Gastrocnemius medialis (tissue), 4 donors: ENCODE data around the gene FKTN. TPM values are rescaled to one million over a fixed set of nuclear protein-coding genes. Genes with fewer than 3 reads are reported as not detected.

Experiments used
- ATAC-seq, 2 donors: fragments of 150-250 bp; one replicate each; pipeline ENCODE4 v1.9.1; 2016
- DNase-seq, 2 donors: peaks; one replicate each; pipeline ENCODE4 v3.0.0-alpha.2; 2019
- H3K27ac ChIP-seq, 4 donors: fragments of 200-600 bp; sonication (generic); 1 replicate in 1 of 4; 2 replicates in 3 of 4; pipeline ENCODE4 v1.5.1; 2016 to 2018; ENCODE audit warnings: mild to moderate bottlenecking in 2 of 4, moderate library complexity in 1 of 4
- H3K27me3 ChIP-seq, 3 donors: fragments of 200-600 bp; sonication (generic) in 2 of 3; 1 replicate in 1 of 3; 2 replicates in 2 of 3; pipeline versions ENCODE4 v1.5.1 to v1.6.0; 2016 to 2019; ENCODE audit warnings: mild to moderate bottlenecking in 1 of 3, moderate library complexity in 1 of 3
- H3K36me3 ChIP-seq, 2 donors: fragments of 200-600 bp; sonication (generic) in 1 of 2; one replicate each; pipeline ENCODE4 v1.5.1; 2017 to 2018
- H3K4me1 ChIP-seq, 2 donors: fragments of 200-600 bp; sonication (generic) in 1 of 2; one replicate each; pipeline ENCODE4 v1.5.1; 2016 to 2017; ENCODE audit warnings: mild to moderate bottlenecking in 2 of 2
- H3K4me3 ChIP-seq, 4 donors: fragments of 200-600 bp; sonication (generic) in 3 of 4; 1 replicate in 1 of 4; 2 replicates in 3 of 4; pipeline ENCODE4 v1.5.1; 2016 to 2019; ENCODE audit warnings: mild to moderate bottlenecking in 2 of 4
- H3K9me3 ChIP-seq, 3 donors: fragments of 200-600 bp; sonication (generic) in 2 of 3; 1 replicate in 1 of 3; 2 replicates in 2 of 3; pipeline ENCODE4 v1.5.1; 2016 to 2019
- CTCF ChIP-seq, 5 experiments: fragments of 450-650 bp in 3 of 5; fragments of 200-600 bp in 2 of 5; sonication (generic) in 2 of 5; IDR thresholded peaks in 4 of 5; conservative IDR thresholded peaks in 1 of 5; 1 replicate in 4 of 5; 2 replicates in 1 of 5; pipeline ENCODE4 v1.5.1; 2016 to 2019; ENCODE audit warnings: antibody characterized with exemption in 5 of 5, mild to moderate bottlenecking in 3 of 5, moderate library complexity in 3 of 5
- POLR2A ChIP-seq, 2 donors: fragments of 450-650 bp; IDR thresholded peaks; one replicate each; pipeline ENCODE4 v1.6.1; 2017; ENCODE audit warnings: antibody characterized with exemption in 2 of 2, mild to moderate bottlenecking in 2 of 2, moderate library complexity in 2 of 2
- in situ Hi-C, 4 donors: fragments of 200-750 bp; cut with MboI; loops; one replicate each; pipeline versions ENCODE4 v1.15.0 to v1.8.0; 2017; ENCODE audit warnings: low sequenced_read_pairs in 4 of 4
- intact Hi-C: fragments of 100-400 bp; cut with DNase I; formaldehyde crosslinking; loops from one replicate; pipeline ENCODE4 v1.15.1; 2023; ENCODE audit warnings: low total_unique reads
- total RNA-seq, 4 donors: library from RNA; depleted of rRNA; stranded (reverse); fragments of >200 nt; gene quantifications; one replicate each; pipeline versions ENCODE4 v1.1.0 to v1.2.3, GENCODE V29; 2016

FKTN gene
- total RNA-seq, 4 donors from 2014 or later = 3.2 to 7.7 (median 6.1) TPM

DNA sequence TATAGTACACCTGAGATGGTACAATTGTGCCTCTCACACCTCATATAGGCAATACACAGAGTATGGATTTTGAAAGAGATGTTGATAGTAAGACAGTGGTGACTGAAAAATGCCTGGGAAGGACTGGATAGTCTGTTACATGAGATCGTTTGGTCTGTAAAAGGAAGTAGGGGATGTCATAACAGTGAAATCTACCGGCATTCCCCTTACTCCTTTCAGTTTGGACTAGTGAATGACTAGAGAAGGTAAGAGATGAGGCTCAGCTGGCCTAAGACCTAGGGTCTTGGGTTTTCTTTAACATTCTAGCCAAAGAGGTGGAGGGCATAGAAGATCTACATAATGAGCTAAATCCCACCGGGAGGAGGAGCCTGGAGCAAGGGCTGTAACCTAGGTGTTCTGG lies 112.4 kb downstream of the FKTN start:
- no peaks in the 10 kb centered on the region for H3K27me3 ChIP-seq
- ATAC-seq = no peak
- H3K36me3 ChIP-seq = no peaks in the 10 kb centered on the region
- no peak overlapping the region for H3K4me3 ChIP-seq
- in situ Hi-C loops (loop anchor here in 1 of 4 donors (25.0 kb wide), 1 partner anchor 217 kb away; no protein-coding TSS in a partner anchor), intact Hi-C loops (no loop called here)
- no peaks in the 10 kb centered on the region for H3K9me3 ChIP-seq
- no peak overlapping the region for H3K27ac ChIP-seq
- no peak for DNase-seq
- no peak for TF ChIP-seq CTCF (IDR thresholded peaks at IDR 0.05 in 4 of 5, conservative IDR thresholded peaks at IDR 0.05 in 1 of 5)
- TF ChIP-seq POLR2A (IDR thresholded peaks at IDR 0.05) = no peak
- no peaks in the 10 kb centered on the region for H3K4me1 ChIP-seq

GRCh38 chr9:105670775-105671174 lies 112.8 kb downstream of the FKTN start:
- intact Hi-C loops (no loop called here), in situ Hi-C loops (loop anchor here in 1 of 4 donors (25.0 kb wide), 1 partner anchor 217 kb away; no protein-coding TSS in a partner anchor)
- no peak for ATAC-seq
- Histone ChIP-seq H3K27ac (no peak overlapping the region), H3K4me3 (no peak overlapping the region), H3K27me3 (no peaks in the 10 kb centered on the region), H3K36me3 (no peaks in the 10 kb centered on the region), H3K9me3 (no peaks in the 10 kb centered on the region), H3K4me1 (no peaks in the 10 kb centered on the region)
- DNase-seq = no peak
- TF ChIP-seq CTCF (IDR thresholded peaks at IDR 0.05 in 4 of 5, conservative IDR thresholded peaks at IDR 0.05 in 1 of 5) = no peak
- no peak for TF ChIP-seq POLR2A (IDR thresholded peaks at IDR 0.05)

DNA sequence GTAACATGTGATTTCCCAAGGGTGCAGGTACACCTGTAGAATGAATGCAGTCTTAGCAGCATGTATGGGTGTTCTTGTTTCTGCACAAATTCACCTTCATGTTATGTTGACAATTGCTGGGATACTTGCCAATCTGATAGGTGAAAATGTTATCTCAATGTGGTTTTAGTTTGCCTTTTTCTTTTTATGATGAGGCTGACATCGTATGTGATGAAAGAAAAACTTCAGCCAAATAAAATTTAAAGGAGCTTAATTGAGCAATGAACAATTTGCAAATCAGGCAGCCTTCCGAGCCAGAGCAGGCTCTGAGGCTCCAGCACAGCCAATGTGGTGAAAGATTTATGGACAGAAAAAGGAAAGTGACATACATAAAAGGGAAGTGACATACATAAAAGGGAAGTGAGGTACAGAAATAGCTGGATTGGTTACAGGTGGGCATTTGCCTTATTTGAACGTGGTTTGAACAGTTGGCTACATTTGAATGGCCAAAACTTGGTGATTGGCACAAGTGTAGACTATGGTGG lies 114.8 kb downstream of the FKTN start:
- Histone ChIP-seq H3K9me3 (no peaks in the 10 kb centered on the region), H3K27ac (no peak overlapping the region), H3K27me3 (no peaks in the 10 kb centered on the region), H3K4me3 (no peak overlapping the region), H3K4me1 (no peaks in the 10 kb centered on the region), H3K36me3 (no peaks in the 10 kb centered on the region)
- DNase-seq (no peak), ATAC-seq (no peak)
- in situ Hi-C loops = loop anchor here in 1 of 4 donors (25.0 kb wide), 1 partner anchor 215 kb away; no protein-coding TSS in a partner anchor
- intact Hi-C loops = no loop called here
- TF ChIP-seq CTCF (IDR thresholded peaks at IDR 0.05 in 4 of 5, conservative IDR thresholded peaks at IDR 0.05 in 1 of 5) (no peak), POLR2A (IDR thresholded peaks at IDR 0.05) (no peak)

- TF ChIP-seq POLR2A (IDR thresholded peaks at IDR 0.05) (no peak), CTCF (IDR thresholded peaks at IDR 0.05 in 4 of 5, conservative IDR thresholded peaks at IDR 0.05 in 1 of 5) (no peak)
- ATAC-seq (no peak), DNase-seq (no peak)
- no peak overlapping the region for H3K27ac ChIP-seq
- H3K9me3 ChIP-seq = no peaks in the 10 kb centered on the region
- in situ Hi-C loops = loop anchor here in 1 of 4 donors (25.0 kb wide), 1 partner anchor 213 kb away; no protein-coding TSS in a partner anchor
- no peaks in the 10 kb centered on the region for H3K36me3 ChIP-seq
- peaks cover 4 to 8% of the 10 kb centered on the region in 2 donors for H3K4me1 ChIP-seq
- no peaks in the 10 kb centered on the region for H3K27me3 ChIP-seq
- intact Hi-C loops = no loop called here
- no peak overlapping the region for H3K4me3 ChIP-seq
These were observed 116.0 kb downstream of the FKTN start for GRCh38 chr9:105673850-105674387.
